ENCODE measurements around the gene MYO9A. TPM values are rescaled to one million over a fixed set of nuclear protein-coding genes. Genes with fewer than 3 reads are reported as not detected.

The MYO9A gene, protein sequence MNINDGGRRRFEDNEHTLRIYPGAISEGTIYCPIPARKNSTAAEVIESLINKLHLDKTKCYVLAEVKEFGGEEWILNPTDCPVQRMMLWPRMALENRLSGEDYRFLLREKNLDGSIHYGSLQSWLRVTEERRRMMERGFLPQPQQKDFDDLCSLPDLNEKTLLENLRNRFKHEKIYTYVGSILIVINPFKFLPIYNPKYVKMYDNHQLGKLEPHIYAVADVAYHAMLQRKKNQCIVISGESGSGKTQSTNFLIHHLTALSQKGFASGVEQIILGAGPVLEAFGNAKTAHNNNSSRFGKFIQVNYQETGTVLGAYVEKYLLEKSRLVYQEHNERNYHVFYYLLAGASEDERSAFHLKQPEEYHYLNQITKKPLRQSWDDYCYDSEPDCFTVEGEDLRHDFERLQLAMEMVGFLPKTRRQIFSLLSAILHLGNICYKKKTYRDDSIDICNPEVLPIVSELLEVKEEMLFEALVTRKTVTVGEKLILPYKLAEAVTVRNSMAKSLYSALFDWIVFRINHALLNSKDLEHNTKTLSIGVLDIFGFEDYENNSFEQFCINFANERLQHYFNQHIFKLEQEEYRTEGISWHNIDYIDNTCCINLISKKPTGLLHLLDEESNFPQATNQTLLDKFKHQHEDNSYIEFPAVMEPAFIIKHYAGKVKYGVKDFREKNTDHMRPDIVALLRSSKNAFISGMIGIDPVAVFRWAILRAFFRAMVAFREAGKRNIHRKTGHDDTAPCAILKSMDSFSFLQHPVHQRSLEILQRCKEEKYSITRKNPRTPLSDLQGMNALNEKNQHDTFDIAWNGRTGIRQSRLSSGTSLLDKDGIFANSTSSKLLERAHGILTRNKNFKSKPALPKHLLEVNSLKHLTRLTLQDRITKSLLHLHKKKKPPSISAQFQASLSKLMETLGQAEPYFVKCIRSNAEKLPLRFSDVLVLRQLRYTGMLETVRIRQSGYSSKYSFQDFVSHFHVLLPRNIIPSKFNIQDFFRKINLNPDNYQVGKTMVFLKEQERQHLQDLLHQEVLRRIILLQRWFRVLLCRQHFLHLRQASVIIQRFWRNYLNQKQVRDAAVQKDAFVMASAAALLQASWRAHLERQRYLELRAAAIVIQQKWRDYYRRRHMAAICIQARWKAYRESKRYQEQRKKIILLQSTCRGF (N-terminal part only)
- 96.9 TPM for total RNA-seq

DNA sequence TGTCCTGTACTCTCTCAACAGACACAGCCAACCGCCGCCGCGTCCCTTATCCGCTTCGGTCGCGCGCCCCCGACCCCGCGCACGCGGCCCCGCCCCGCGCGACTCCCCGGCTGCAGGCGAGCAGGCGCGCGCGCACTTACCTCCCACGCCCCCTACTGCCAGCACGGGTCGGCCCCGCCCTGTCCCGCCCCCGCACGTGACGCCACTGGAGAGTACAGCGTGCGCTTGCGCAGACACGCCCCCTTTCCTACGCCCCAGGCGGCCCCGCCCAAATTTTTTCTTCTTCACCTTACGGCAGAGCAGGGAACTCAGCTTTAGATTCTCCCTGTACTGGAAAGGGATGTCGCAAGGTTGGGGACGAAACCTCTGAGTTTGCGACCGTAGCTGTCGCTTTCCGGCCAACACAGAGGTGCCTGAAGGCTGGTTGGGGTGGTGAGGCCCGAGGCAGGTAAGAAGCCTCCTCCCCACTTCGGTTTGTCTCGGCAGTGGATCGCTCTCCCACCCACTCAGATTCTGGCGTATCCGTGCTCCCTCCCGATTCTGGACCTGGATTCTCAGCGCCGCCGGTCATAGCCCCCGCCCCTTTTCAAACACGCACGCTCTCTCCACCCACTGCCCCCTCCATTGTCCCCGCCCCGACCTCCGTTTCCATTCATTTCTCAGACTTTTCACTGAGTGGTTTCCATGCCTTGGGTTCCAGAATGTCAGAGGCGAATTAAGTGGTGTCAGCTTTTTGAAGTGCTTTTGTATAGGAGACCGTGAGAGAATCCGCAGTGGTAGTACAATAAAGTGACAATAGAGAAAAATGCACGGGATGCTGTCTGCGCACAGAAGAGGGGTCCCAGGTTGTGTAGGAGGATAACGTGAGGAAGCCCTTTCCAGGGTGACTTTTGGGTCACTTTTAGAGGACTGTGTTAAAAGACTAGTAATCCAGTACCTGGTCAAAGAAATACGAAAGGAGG, at the start of gene MYO9A, which contains the start of gene SENP8:
Gene MYO9A, minus strand, starts transcription at position 134 of the 962 bp plus-strand sequence. CDS start 71,587 bp downstream, outside the sequence.
Gene SENP8, plus strand, starts transcription at position 387 of the 962 bp plus-strand sequence. CDS start 21,221 bp downstream, outside the sequence.

DNA sequence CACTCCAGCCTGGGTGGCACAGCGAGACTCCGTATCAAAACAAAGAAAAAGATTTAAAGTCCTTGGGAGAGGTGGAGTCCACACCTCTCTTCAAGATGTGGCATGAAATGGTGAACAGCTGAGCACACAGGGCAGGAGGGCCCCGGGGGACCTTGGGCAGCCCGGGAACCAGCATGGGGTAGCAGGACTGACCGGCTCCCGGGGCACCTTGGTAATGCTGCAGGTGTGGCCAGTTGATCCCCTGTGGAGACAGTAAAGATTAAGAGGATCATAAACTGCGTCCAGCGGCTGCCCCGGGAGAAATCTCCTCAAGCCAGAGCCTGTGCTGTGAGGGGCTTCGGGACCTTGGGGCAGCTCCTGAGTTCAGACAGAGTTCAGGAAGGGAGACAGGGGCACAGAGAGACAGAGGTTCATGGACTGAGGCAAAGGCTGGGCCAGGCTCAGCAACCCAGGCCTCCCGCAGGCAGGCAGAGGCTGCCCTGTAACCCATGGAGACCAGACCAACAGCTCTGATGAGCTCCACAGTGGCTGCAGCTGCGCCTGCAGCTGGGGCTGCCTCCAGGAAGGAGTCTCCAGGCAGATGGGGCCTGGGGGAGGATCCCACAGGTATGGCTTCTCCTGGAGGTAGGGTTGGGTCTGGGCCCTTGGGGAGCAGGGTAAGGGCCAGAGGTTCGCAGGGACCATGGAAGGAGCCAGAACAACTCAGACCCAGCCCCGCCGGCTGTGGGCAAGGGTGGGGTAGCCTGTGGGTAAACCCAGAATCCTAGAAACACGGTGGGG, 307.5 kb downstream of the MYO9A start, which contains the start of gene NR2E3:
Gene NR2E3, plus strand, starts transcription at position 299 of the 780 bp plus-strand sequence. Its CDS starts 190 bp downstream, at position 489.

Small RNA genes lying within 50 kb of the gene (small RNA-seq; reads per million reads assigned to genes)
- gene RNA5SP399 (ENCODE audit: low replicate concordance) (not detected), gene RNU2-65P (ENCODE audit: low replicate concordance) (not detected)

Other genes starting within 250 kb of the MYO9A start
- 3.4 TPM for gene SENP8, start 253 bp upstream of the MYO9A start, total RNA-seq
- gene GRAMD2A, start 79.6 kb upstream of the MYO9A start, total RNA-seq, result 0.82 TPM
- gene PKM, start 113.0 kb upstream of the MYO9A start, total RNA-seq, result 782 TPM
- 54.0 TPM for gene PARP6, start 154.4 kb upstream of the MYO9A start, total RNA-seq
- 2.4 TPM for gene CELF6, start 202.0 kb upstream of the MYO9A start, total RNA-seq

Measured in metanephros (tissue), 2 donors.